PC-3 (cell line): ENCODE measurements around the gene DOCK10. TPM values are rescaled to one million over a fixed set of nuclear protein-coding genes. Genes with fewer than 3 reads are reported as not detected.

Experiments used
- ATAC-seq: fragments of 200-7000 bp; cut with Tn5 transposase; 2 replicates; pipeline ENCODE4 v1.9.1; 2020; ENCODE audit warnings: mild to moderate bottlenecking, moderate library complexity
- BruUV-seq: library from RNA; stranded (reverse); fragments of 400-500 nt; replicated peaks from 2 replicates; lab custom pipeline; 2021; lab: Mats Ljungman, UMichigan
- CTCF ChIA-PET: fragments of 300-600 bp; sonication (Branson Sonifier 250); formaldehyde crosslinking; loops from one replicate; lab custom pipeline; 2022; ENCODE audit warnings: antibody characterized with exemption; lab: Charles Lee
- POLR2A ChIA-PET: fragments of 300-600 bp; sonication (Branson Sonifier 250); formaldehyde crosslinking; loops from one replicate; lab custom pipeline; 2022; ENCODE audit warnings: antibody characterized with exemption; ENCODE audit not compliant: unreplicated experiment; lab: Charles Lee
- DNase-seq: peaks from one replicate; pipeline ENCODE4 v3.0.0-alpha.2; 2015
- H2AFZ ChIP-seq: fragments of 300-600 bp; sonication (generic); 2 replicates; pipeline ENCODE4 v1.6.0; 2016; ENCODE audit warnings: antibody characterized with exemption, low read length
- H3F3A ChIP-seq: fragments of 300-600 bp; sonication (generic); one replicate; pipeline ENCODE4 v1.6.0; 2017; ENCODE audit warnings: antibody characterized with exemption, low read length, control low read depth, mild to moderate bottlenecking; ENCODE audit not compliant: unreplicated experiment
- H3K27ac ChIP-seq: fragments of 300-600 bp; sonication (generic); 2 replicates; pipeline ENCODE4 v1.5.1; 2016; ENCODE audit warnings: mild to moderate bottlenecking, low read length
- H3K27me3 ChIP-seq: fragments of 300-600 bp; sonication (generic); 2 replicates; pipeline ENCODE4 v1.6.1; 2016; ENCODE audit warnings: low read length, mixed read lengths
- H3K36me3 ChIP-seq: fragments of 300-600 bp; sonication (generic); 2 replicates; pipeline ENCODE4 v1.6.1; 2016; ENCODE audit warnings: low read depth, mixed run types, low read length, mixed read lengths
- H3K4me1 ChIP-seq: fragments of 300-600 bp; sonication (generic); 2 replicates; pipeline ENCODE4 v1.5.1; 2016; ENCODE audit warnings: low read length; ENCODE audit not compliant: insufficient read depth
- H3K4me2 ChIP-seq: fragments of 300-600 bp; sonication (generic); 2 replicates; pipeline ENCODE4 v1.6.0; 2016; ENCODE audit warnings: low read length
- H3K4me3 ChIP-seq: fragments of 300-600 bp; sonication (generic); 2 replicates; pipeline ENCODE4 v1.5.1; 2016; ENCODE audit warnings: mild to moderate bottlenecking, low read length, mixed read lengths
- H3K79me2 ChIP-seq: fragments of 300-600 bp; sonication (generic); 2 replicates; pipeline ENCODE4 v1.6.1; 2017; ENCODE audit warnings: low read length, mixed read lengths
- H3K9ac ChIP-seq: fragments of 300-600 bp; sonication (generic); 2 replicates; pipeline ENCODE4 v1.6.0; 2016; ENCODE audit warnings: mild to moderate bottlenecking, low read length
- H3K9me2 ChIP-seq: fragments of 300-600 bp; sonication (generic); replicated peaks from 2 replicates; pipeline ENCODE4 v1.6.1; 2016; ENCODE audit warnings: mixed run types, low read length, mixed read lengths
- H3K9me3 ChIP-seq: fragments of 300-600 bp; sonication (generic); 2 replicates; pipeline ENCODE4 v1.6.1; 2016; ENCODE audit warnings: low read length, mixed read lengths
- H4K20me1 ChIP-seq: fragments of 300-600 bp; sonication (generic); 2 replicates; pipeline ENCODE4 v1.6.1; 2016; ENCODE audit warnings: low read length, mixed read lengths
- EZH2 ChIP-seq: fragments of 300-600 bp; sonication (generic); IDR thresholded peaks from one replicate; pipeline ENCODE4 v1.6.1; 2017; ENCODE audit warnings: antibody characterized with exemption, mild to moderate bottlenecking, low read length; ENCODE audit not compliant: unreplicated experiment
- EZH2phosphoT487 ChIP-seq: fragments of 300-600 bp; sonication (generic); IDR thresholded peaks from 2 replicates; pipeline ENCODE4 v1.6.1; 2018; ENCODE audit warnings: mild to moderate bottlenecking, antibody characterized with exemption, low read length, borderline replicate concordance
- intact Hi-C: fragments of 100-400 bp; cut with micrococcal nuclease; formaldehyde crosslinking; loops from 2 replicates; pipeline ENCODE4 v1.9.0; 2023
- total RNA-seq: library from RNA; depleted of rRNA; stranded (reverse); fragments of >200 nt; gene quantifications from 2 replicates; pipeline ENCODE4 v1.2.3, GENCODE V29; 2014
- TF ChIP-seq, protein P1 (sequence below): fragments of 300-600 bp; sonication (generic); conservative IDR thresholded peaks from 2 replicates; pipeline ENCODE4 v1.5.1; 2017; ENCODE audit warnings: antibody characterized with exemption, low read depth, mild to moderate bottlenecking, low read length

Gene DOCK10
- total RNA-seq, 1 experiment from 2014 or later, result 23.1 TPM

DNA sequence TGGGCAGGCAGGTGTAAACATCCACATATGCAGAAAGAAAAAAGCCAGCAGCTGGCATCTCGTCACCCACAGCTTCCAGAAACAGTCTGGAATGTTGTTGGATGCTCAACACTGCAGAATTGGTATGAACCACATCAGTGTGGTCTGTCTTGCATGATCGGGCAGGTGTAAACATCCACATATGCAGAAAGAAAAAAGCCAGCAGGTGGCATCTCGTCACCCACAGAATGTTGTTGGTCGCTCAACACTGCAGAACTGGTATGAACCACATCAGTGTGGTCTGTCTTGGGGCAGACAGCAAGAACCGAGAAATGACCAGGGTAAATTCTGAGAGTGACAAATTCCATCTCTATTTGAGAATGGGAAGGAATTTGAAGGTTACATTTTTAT lies 39.6 kb downstream of the DOCK10 start:
- ATAC-seq, result peak; percentile 91
- no peaks in the 10 kb centered on the region for H3K4me1 ChIP-seq
- H4K20me1 ChIP-seq, result no peaks in the 10 kb centered on the region

DNA sequence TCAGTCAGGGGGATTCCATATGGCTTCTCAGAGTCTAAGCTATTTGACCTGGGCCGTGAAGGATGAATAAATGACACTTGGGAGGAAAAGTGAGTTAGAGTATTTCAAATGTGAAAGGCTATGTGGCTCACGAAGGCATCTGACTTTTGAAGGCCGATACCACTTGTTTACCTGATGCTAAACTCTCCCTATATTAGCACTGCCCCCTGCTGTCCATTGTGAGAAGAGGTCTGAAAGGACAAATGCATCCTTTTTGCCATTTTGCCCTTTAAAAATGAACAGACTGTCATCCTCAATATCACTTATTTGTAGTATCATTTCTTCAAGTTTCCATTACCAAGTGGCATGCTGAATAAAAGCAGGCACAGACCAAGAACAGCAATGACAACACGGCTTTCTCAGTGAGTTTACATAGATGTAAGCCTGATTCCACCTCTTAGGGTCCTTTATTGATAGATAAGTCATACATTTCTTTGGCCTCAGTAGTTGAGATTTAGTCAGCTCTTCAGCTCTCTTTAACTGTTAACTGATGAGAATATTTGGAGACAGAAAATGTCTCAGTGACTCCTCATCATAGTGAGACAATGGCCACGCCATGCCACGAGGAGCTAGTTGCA lies 40.1 kb downstream of the DOCK10 start:
- Histone ChIP-seq H3K9ac (no peak overlapping the region), H3K4me2 (no peak overlapping the region), H4K20me1 (no peaks in the 10 kb centered on the region), H3K27me3 (no peaks in the 10 kb centered on the region), H2AFZ (peak overlapping the region; percentile 63), H3K79me2 (0 out of 2 replicates have a peak, but pooled peaks cover 9% of the 10 kb centered on the region), H3F3A (no peaks in the 10 kb centered on the region), H3K36me3 (no peaks in the 10 kb centered on the region), H3K9me2 (no peaks in the 10 kb centered on the region), H3K4me3 (no peak overlapping the region), H3K27ac (no peak overlapping the region), H3K9me3 (no peaks in the 10 kb centered on the region), H3K4me1 (no peaks in the 10 kb centered on the region)
- ChIA-PET POLR2A (no interaction called here), CTCF (interaction anchor here (0.5 to 0.7 kb wide), 3 partner anchors 108 to 650 kb away, joined by 3 to 4 read pairs (median 3); no protein-coding TSS in a partner anchor)
- intact Hi-C loops, result loop anchor here (1.0 to 10.0 kb wide), 6 partner anchors 73 to 658 kb away; no protein-coding TSS in a partner anchor
- DNase-seq, result peak; percentile 79
- no TSS peak for BruUV-seq
- no peak for TF ChIP-seq EZH2
- TF ChIP-seq, protein P1, sequence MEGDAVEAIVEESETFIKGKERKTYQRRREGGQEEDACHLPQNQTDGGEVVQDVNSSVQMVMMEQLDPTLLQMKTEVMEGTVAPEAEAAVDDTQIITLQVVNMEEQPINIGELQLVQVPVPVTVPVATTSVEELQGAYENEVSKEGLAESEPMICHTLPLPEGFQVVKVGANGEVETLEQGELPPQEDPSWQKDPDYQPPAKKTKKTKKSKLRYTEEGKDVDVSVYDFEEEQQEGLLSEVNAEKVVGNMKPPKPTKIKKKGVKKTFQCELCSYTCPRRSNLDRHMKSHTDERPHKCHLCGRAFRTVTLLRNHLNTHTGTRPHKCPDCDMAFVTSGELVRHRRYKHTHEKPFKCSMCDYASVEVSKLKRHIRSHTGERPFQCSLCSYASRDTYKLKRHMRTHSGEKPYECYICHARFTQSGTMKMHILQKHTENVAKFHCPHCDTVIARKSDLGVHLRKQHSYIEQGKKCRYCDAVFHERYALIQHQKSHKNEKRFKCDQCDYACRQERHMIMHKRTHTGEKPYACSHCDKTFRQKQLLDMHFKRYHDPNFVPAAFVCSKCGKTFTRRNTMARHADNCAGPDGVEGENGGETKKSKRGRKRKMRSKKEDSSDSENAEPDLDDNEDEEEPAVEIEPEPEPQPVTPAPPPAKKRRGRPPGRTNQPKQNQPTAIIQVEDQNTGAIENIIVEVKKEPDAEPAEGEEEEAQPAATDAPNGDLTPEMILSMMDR, result peak; percentile 80
- peak; percentile 81 for ATAC-seq

More for the DNA sequence above, 39.6 kb downstream of the DOCK10 start:
- no peaks in the 10 kb centered on the region for H3F3A ChIP-seq
- ChIA-PET POLR2A (no interaction called here), CTCF (interaction anchor here (0.5 to 0.7 kb wide), 3 partner anchors 108 to 650 kb away, joined by 3 to 4 read pairs (median 3); no protein-coding TSS in a partner anchor)
- no peak overlapping the region for H3K9ac ChIP-seq
- DNase-seq, result peak; percentile 58
- no peaks in the 10 kb centered on the region for H3K9me3 ChIP-seq
- H3K27ac ChIP-seq, result no peak overlapping the region
- TF ChIP-seq EZH2phosphoT487, result no peak
- TF ChIP-seq, protein P1, result peak; percentile 41; the same call in 1 of the 2 replicates
- no peak for TF ChIP-seq EZH2
- H3K36me3 ChIP-seq, result no peaks in the 10 kb centered on the region
- 0 out of 2 replicates have a peak, but pooled peaks cover 14% of the 10 kb centered on the region for H3K79me2 ChIP-seq
- intact Hi-C loops, result loop anchor here (1.0 to 10.0 kb wide), 6 partner anchors 73 to 658 kb away; no protein-coding TSS in a partner anchor
- H3K4me2 ChIP-seq, result no peak overlapping the region
- BruUV-seq, result no TSS peak
- no peaks in the 10 kb centered on the region for H3K27me3 ChIP-seq
- no peaks in the 10 kb centered on the region for H3K9me2 ChIP-seq
- H2AFZ ChIP-seq, result no peak overlapping the region
- no peak overlapping the region for H3K4me3 ChIP-seq

DNA sequence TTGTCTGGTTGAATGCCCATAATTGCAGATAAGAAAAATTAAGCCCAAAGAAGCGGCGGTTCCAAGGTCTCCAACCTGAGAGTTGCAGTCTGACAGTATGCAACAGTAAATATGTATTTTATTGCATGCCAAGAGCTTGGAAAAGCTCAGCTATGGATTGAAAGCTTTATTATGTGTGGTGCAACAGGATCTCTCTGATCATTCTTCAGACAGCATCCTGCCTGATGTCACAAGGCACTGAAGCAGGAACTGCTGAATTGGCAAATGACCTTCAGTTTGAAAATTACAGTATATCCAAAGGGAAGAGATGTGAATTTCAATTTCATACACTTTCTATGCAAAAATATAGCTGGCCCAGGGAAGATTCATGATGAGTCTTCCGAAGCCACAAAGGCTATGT lies 42.5 kb downstream of the DOCK10 start:
- no peaks in the 10 kb centered on the region for H3K27me3 ChIP-seq
- no peak overlapping the region for H3K4me2 ChIP-seq
- intact Hi-C loops, result loop anchor here (10.0 kb wide), 1 partner anchor 645 kb away; no protein-coding TSS in a partner anchor
- DNase-seq (no peak), ATAC-seq (no peak)
- H3K4me1 ChIP-seq, result no peaks in the 10 kb centered on the region
- no peaks in the 10 kb centered on the region for H4K20me1 ChIP-seq
- H3K9me3 ChIP-seq, result no peaks in the 10 kb centered on the region
- H3F3A ChIP-seq, result no peaks in the 10 kb centered on the region
- TF ChIP-seq EZH2phosphoT487 (no peak), EZH2 (no peak)
- TF ChIP-seq, protein P1, result no peak
- H3K9ac ChIP-seq, result no peak overlapping the region
- 0 out of 2 replicates have a peak, but pooled peaks cover 3% of the 10 kb centered on the region for H3K79me2 ChIP-seq
- BruUV-seq, result no TSS peak
- POLR2A ChIA-PET, result interaction anchor here (0.7 kb wide), 1 partner anchor 148 kb away, joined by 18 read pairs; no protein-coding TSS in a partner anchor
- H3K4me3 ChIP-seq, result no peak overlapping the region
- no peaks in the 10 kb centered on the region for H3K9me2 ChIP-seq
- CTCF ChIA-PET, result no interaction called here
- H2AFZ ChIP-seq, result no peak overlapping the region
- H3K27ac ChIP-seq, result no peak overlapping the region
- H3K36me3 ChIP-seq, result no peaks in the 10 kb centered on the region; the same call in 1 of the 2 replicates
